Thymus (tissue), 11 donors: Measurements from ENCODE around the gene IQCE. TPM values are rescaled to one million over a fixed set of nuclear protein-coding genes. Genes with fewer than 3 reads are reported as not detected.

ENCODE experiments used
- DNase-seq, 9 donors: peaks; one replicate each; pipeline ENCODE4 v3.0.0-alpha.2; 2013; ENCODE audit warnings: low spot score in 9 of 9, low read depth in 6 of 9, missing footprints in 1 of 9
- H3K27ac ChIP-seq, 2 donors: one replicate each; pipeline ENCODE4 v1.5.1; 2013; ENCODE audit warnings: control low read depth in 1 of 2, low read depth in 1 of 2, low read length in 1 of 2, mild to moderate bottlenecking in 1 of 2, moderate library complexity in 1 of 2
- H3K27me3 ChIP-seq, 2 donors: one replicate each; pipeline ENCODE4 v1.5.1; 2013; ENCODE audit warnings: low read length in 1 of 2; ENCODE audit not compliant: control insufficient read depth in 2 of 2, insufficient read depth in 1 of 2
- H3K36me3 ChIP-seq, 2 donors: one replicate each; pipeline ENCODE4 v1.5.1; 2013; ENCODE audit warnings: low read length in 1 of 2, mild to moderate bottlenecking in 1 of 2, moderate library complexity in 1 of 2; ENCODE audit not compliant: control insufficient read depth in 2 of 2, insufficient read depth in 2 of 2
- H3K4me1 ChIP-seq, 2 donors: one replicate each; pipeline ENCODE4 v1.5.1; 2013; ENCODE audit warnings: low read length in 2 of 2; ENCODE audit not compliant: control insufficient read depth in 2 of 2, insufficient read depth in 2 of 2
- H3K4me3 ChIP-seq, 2 donors: one replicate each; pipeline ENCODE4 v1.5.1; 2013; ENCODE audit warnings: low read length in 2 of 2, control low read depth in 1 of 2, mild to moderate bottlenecking in 1 of 2
- H3K9me3 ChIP-seq, 2 donors: one replicate each; pipeline ENCODE4 v1.5.1; 2013; ENCODE audit warnings: low read length in 1 of 2, mild to moderate bottlenecking in 1 of 2; ENCODE audit not compliant: control insufficient read depth in 2 of 2, insufficient read depth in 1 of 2
- WGBS: extraction: QIAGEN DNeasy Blood & Tissue Kit; methylation state at CpG from one replicate; pipeline ENCODE4 v1.1.7; 2013; 5-methylcytosine and 5-hydroxymethylcytosine counted together
- polyA plus RNA-seq: library from polyadenylated mRNA; stranded (reverse); fragments of 200-250 nt; gene quantifications from one replicate; pipeline ENCODE4 v1.2.3, GENCODE V29; 2013
- total RNA-seq: library from RNA; stranded (reverse); fragments of 120-200 nt; gene quantifications from one replicate; pipeline ENCODE4 v1.2.4, GENCODE V29; 2013
- donor health status: healthy.

Gene IQCE
- total and polyA plus RNA-seq, 2 donors, result 3.8 to 4.2 TPM

GRCh38 chr7:2643386-2644219 lies 84.8 kb downstream of the IQCE start:
- no peak overlapping the region for H3K4me3 ChIP-seq
- WGBS, result 96% methylated on average over 29 of the region's 29 CpGs
- no peaks in the 10 kb centered on the region for H3K9me3 ChIP-seq
- H3K36me3 ChIP-seq, result peaks cover 14 to 17% of the 10 kb centered on the region in 2 donors
- no peak overlapping the region for H3K27ac ChIP-seq
- DNase-seq, result no peak
- peaks cover 10 to 56% of the 10 kb centered on the region in 2 donors for H3K4me1 ChIP-seq
- no peaks in the 10 kb centered on the region for H3K27me3 ChIP-seq

- H3K27me3 ChIP-seq, result no peaks in the 10 kb centered on the region
- WGBS, result 93% methylated on average over 6 of the region's 6 CpGs
- DNase-seq, result no peak
- H3K27ac ChIP-seq, result no peak overlapping the region
- H3K9me3 ChIP-seq, result no peaks in the 10 kb centered on the region
- peaks cover 10 to 57% of the 10 kb centered on the region in 2 donors for H3K4me1 ChIP-seq
- no peak overlapping the region for H3K4me3 ChIP-seq
- H3K36me3 ChIP-seq, result peaks cover 14 to 18% of the 10 kb centered on the region in 2 donors
Measured at GRCh38 chr7:2644220-2644561, 85.4 kb downstream of the IQCE start.

- Histone ChIP-seq H3K9me3 (no peaks in the 10 kb centered on the region), H3K4me1 (peaks cover 10 to 60% of the 10 kb centered on the region in 2 donors), H3K27ac (peak overlapping the region in 1 of 2 donors; percentile 33), H3K27me3 (no peaks in the 10 kb centered on the region), H3K4me3 (peak overlapping the region; percentile 3 to 14), H3K36me3 (peaks cover 14 to 20% of the 10 kb centered on the region in 2 donors)
- WGBS, result 75% methylated on average over 18 of the region's 18 CpGs
- peak in 1 of 9 donors; percentile 14 for DNase-seq
Measured at GRCh38 chr7:2644562-2645273, 85.9 kb downstream of the IQCE start.

- Histone ChIP-seq H3K36me3 (peaks cover 11 to 21% of the 10 kb centered on the region in 2 donors), H3K4me3 (peak overlapping the region; percentile 3 to 14), H3K4me1 (peaks cover 10 to 58% of the 10 kb centered on the region in 2 donors), H3K27me3 (no peaks in the 10 kb centered on the region), H3K9me3 (no peaks in the 10 kb centered on the region), H3K27ac (peak overlapping the region in 1 of 2 donors; percentile 33)
- DNase-seq, result peak in 4 of 9 donors; percentile 23 to 77 (median 51)
- WGBS, result 8% methylated on average over 14 of the region's 14 CpGs
Measured at GRCh38 chr7:2645274-2645868, 86.6 kb downstream of the IQCE start.

GRCh38 chr7:2646336-2646679 lies 87.5 kb downstream of the IQCE start:
- no peaks in the 10 kb centered on the region for H3K9me3 ChIP-seq
- H3K4me1 ChIP-seq, result peaks cover 10 to 50% of the 10 kb centered on the region in 2 donors
- WGBS, result 87% methylated on average over 10 of the region's 10 CpGs
- no peak for DNase-seq
- H3K36me3 ChIP-seq, result peaks cover 11 to 21% of the 10 kb centered on the region in 2 donors
- no peaks in the 10 kb centered on the region for H3K27me3 ChIP-seq
- no peak overlapping the region for H3K4me3 ChIP-seq
- no peak overlapping the region for H3K27ac ChIP-seq

- 96% methylated on average over 73 of the region's 73 CpGs for WGBS
- H3K27ac ChIP-seq, result no peak overlapping the region
- H3K4me3 ChIP-seq, result no peak overlapping the region
- H3K27me3 ChIP-seq, result no peaks in the 10 kb centered on the region
- H3K9me3 ChIP-seq, result no peaks in the 10 kb centered on the region
- H3K4me1 ChIP-seq, result peaks cover 10 to 44% of the 10 kb centered on the region in 2 donors
- DNase-seq, result no peak
- peaks cover 13 to 23% of the 10 kb centered on the region in 2 donors for H3K36me3 ChIP-seq
Measured at GRCh38 chr7:2646680-2647571, 88.1 kb downstream of the IQCE start.

- H3K27me3 ChIP-seq, result no peaks in the 10 kb centered on the region
- no peak overlapping the region for H3K27ac ChIP-seq
- H3K4me1 ChIP-seq, result peaks cover 10 to 44% of the 10 kb centered on the region in 2 donors
- 98% methylated on average over 15 of the region's 15 CpGs for WGBS
- no peak for DNase-seq
- no peak overlapping the region for H3K4me3 ChIP-seq
- H3K36me3 ChIP-seq, result peaks cover 14 to 24% of the 10 kb centered on the region in 2 donors
- H3K9me3 ChIP-seq, result no peaks in the 10 kb centered on the region
Measured at GRCh38 chr7:2647594-2648172, 88.9 kb downstream of the IQCE start.

GRCh38 chr7:2649139-2649838 lies 90.5 kb downstream of the IQCE start:
- H3K27me3 ChIP-seq, result no peaks in the 10 kb centered on the region
- peaks cover 10 to 34% of the 10 kb centered on the region in 2 donors for H3K4me1 ChIP-seq
- H3K36me3 ChIP-seq, result peaks cover 14 to 24% of the 10 kb centered on the region in 2 donors
- H3K27ac ChIP-seq, result no peak overlapping the region
- no peak overlapping the region for H3K4me3 ChIP-seq
- WGBS, result 90% methylated on average over 18 of the region's 18 CpGs
- no peak for DNase-seq
- no peaks in the 10 kb centered on the region for H3K9me3 ChIP-seq
